Astrocyte (in vitro differentiated cells and primary cell): ENCODE measurements around the gene TRAP1. TPM values are rescaled to one million over a fixed set of nuclear protein-coding genes. Genes with fewer than 3 reads are reported as not detected.

Experiments
- DNase-seq: peaks from one replicate; pipeline ENCODE4 v3.0.0-alpha.2; 2010; ENCODE audit warnings: low read depth
- FAIRE-seq: peaks from 2 replicates; lab custom pipeline; 2011; peaks lifted over from hg19 to GRCh38; lab: Jason Lieb, UNC
- H2AFZ ChIP-seq: 2 replicates; pipeline ENCODE4 v1.6.0; 2012; ENCODE audit warnings: low read depth, low read length, inconsistent platforms
- H3K27ac ChIP-seq: 2 replicates; pipeline ENCODE4 v1.5.1; 2011; ENCODE audit warnings: low read depth, low read length, inconsistent platforms
- H3K27me3 ChIP-seq: 2 replicates; pipeline ENCODE4 v1.6.0; 2011; ENCODE audit warnings: low read length, inconsistent platforms; ENCODE audit not compliant: insufficient read depth
- H3K36me3 ChIP-seq: 2 replicates; pipeline ENCODE4 v1.5.1; 2011; ENCODE audit warnings: low read length, inconsistent platforms; ENCODE audit not compliant: insufficient read depth
- H3K4me1 ChIP-seq: 2 replicates; pipeline ENCODE4 v1.5.1; 2011; ENCODE audit warnings: low read length, inconsistent platforms; ENCODE audit not compliant: insufficient read depth
- H3K4me2 ChIP-seq: 2 replicates; pipeline ENCODE4 v1.6.0; 2012; ENCODE audit warnings: low read length, inconsistent platforms
- H3K4me3 ChIP-seq: 2 replicates; pipeline ENCODE4 v1.5.1; 2011; ENCODE audit warnings: low read depth, mild to moderate bottlenecking, low read length, inconsistent platforms; ENCODE audit not compliant: insufficient read depth
- H3K79me2 ChIP-seq: 2 replicates; pipeline ENCODE4 v1.6.0; 2012; ENCODE audit warnings: mild to moderate bottlenecking, low read length, inconsistent platforms; ENCODE audit not compliant: insufficient read depth
- H3K9ac ChIP-seq: 2 replicates; pipeline ENCODE4 v1.6.0; 2012; ENCODE audit warnings: mild to moderate bottlenecking, low read length, inconsistent platforms
- H3K9me3 ChIP-seq: 2 replicates; pipeline ENCODE4 v1.5.1; 2012; ENCODE audit warnings: low read depth, mild to moderate bottlenecking, low read length, inconsistent platforms; ENCODE audit not compliant: insufficient read depth
- H4K20me1 ChIP-seq: 2 replicates; pipeline ENCODE4 v1.6.0; 2012; ENCODE audit warnings: low read length, inconsistent platforms; ENCODE audit not compliant: insufficient read depth
- H3K27ac Mint-ChIP-seq: one replicate; pipeline ENCODE4 v1.8.0; 2021; ENCODE audit warnings: mild to moderate bottlenecking, mixed read lengths; ENCODE audit not compliant: unreplicated experiment
- H3K27me3 Mint-ChIP-seq: one replicate; pipeline ENCODE4 v1.8.0; 2021; ENCODE audit warnings: low read depth, mixed read lengths; ENCODE audit not compliant: unreplicated experiment
- H3K36me3 Mint-ChIP-seq: one replicate; pipeline ENCODE4 v1.8.0; 2021; ENCODE audit warnings: low read depth, mixed read lengths; ENCODE audit not compliant: unreplicated experiment
- H3K4me1 Mint-ChIP-seq: one replicate; pipeline ENCODE4 v1.8.0; 2021; ENCODE audit warnings: low read depth, mixed read lengths; ENCODE audit not compliant: unreplicated experiment
- H3K4me3 Mint-ChIP-seq: one replicate; pipeline ENCODE4 v1.8.0; 2021; ENCODE audit warnings: mild to moderate bottlenecking, moderate library complexity, mixed read lengths; ENCODE audit not compliant: unreplicated experiment
- H3K9me3 Mint-ChIP-seq: one replicate; pipeline ENCODE4 v1.8.0; 2021; ENCODE audit warnings: mild to moderate bottlenecking, mixed read lengths; ENCODE audit not compliant: unreplicated experiment
- EZH2 ChIP-seq: IDR thresholded peaks from 2 replicates; pipeline ENCODE4 v1.6.1; 2012; ENCODE audit warnings: mild to moderate bottlenecking, low read length, inconsistent platforms; ENCODE audit not compliant: insufficient read depth
- total RNA-seq: library from RNA; stranded (reverse); gene quantifications from 2 replicates; pipeline ENCODE4 v1.2.1, GENCODE V29; 2021
- TF ChIP-seq, protein P1 (sequence below): IDR thresholded peaks from 2 replicates; pipeline ENCODE4 v1.5.1; 2011; ENCODE audit warnings: low read depth, mild to moderate bottlenecking, inconsistent platforms, low read length, moderate library complexity; ENCODE audit not compliant: insufficient read depth

TRAP1 gene
- total RNA-seq, 1 donor from 2014 or later: 63.3 TPM

DNA sequence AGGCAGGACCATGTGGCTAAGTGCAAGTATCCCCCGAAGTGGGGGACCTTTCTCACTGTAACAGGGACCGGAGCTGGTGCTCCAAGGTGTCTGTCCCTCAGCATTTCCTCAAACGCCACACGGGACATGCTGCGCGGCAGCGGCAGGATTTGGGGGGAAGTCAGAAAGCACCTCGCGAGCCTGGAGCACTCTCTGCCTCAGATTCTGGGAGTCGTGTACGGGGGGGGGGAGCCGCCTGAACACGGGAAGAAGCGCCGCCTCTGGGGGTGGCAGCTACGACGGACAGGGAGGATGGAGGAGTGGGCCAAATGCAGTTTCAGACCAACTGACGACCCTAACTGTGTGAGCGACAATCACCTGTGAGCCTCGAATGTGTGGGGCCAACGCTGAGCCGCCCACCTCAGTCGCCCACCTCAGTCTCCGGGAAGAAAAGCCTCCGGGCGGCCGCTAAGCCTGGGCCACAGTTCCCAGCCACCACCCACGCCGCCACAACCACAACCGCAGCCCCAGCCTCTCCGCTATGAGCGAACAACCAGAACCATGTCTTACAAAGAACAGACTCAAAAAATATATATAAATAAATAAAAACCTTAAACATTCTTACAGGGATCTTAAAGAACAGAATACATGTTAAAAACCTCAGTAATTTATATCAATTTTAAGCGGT is 8.8 kb upstream of the TRAP1 start:
- Histone ChIP-seq H3K9ac (no peak overlapping the region), H3K4me1 (no peaks in the 10 kb centered on the region), H3K4me3 (no peak overlapping the region), H2AFZ (no peak overlapping the region), H3K36me3 (peaks cover 4% of the 10 kb centered on the region), H3K27ac (no peak overlapping the region), H3K4me2 (no peak overlapping the region), H3K9me3 (no peaks in the 10 kb centered on the region), H3K27me3 (no peaks in the 10 kb centered on the region), H4K20me1 (peaks cover 28% of the 10 kb centered on the region), H3K79me2 (no peaks in the 10 kb centered on the region)
- no peak overlapping the region for H3K27ac Mint-ChIP-seq
- no peaks in the 10 kb centered on the region for H3K4me1 Mint-ChIP-seq
- TF ChIP-seq, protein P1, sequence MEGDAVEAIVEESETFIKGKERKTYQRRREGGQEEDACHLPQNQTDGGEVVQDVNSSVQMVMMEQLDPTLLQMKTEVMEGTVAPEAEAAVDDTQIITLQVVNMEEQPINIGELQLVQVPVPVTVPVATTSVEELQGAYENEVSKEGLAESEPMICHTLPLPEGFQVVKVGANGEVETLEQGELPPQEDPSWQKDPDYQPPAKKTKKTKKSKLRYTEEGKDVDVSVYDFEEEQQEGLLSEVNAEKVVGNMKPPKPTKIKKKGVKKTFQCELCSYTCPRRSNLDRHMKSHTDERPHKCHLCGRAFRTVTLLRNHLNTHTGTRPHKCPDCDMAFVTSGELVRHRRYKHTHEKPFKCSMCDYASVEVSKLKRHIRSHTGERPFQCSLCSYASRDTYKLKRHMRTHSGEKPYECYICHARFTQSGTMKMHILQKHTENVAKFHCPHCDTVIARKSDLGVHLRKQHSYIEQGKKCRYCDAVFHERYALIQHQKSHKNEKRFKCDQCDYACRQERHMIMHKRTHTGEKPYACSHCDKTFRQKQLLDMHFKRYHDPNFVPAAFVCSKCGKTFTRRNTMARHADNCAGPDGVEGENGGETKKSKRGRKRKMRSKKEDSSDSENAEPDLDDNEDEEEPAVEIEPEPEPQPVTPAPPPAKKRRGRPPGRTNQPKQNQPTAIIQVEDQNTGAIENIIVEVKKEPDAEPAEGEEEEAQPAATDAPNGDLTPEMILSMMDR: no peak
- TF ChIP-seq EZH2: no peak
- no peaks in the 10 kb centered on the region for H3K27me3 Mint-ChIP-seq
- DNase-seq (no peak), FAIRE-seq (no peak)
- no peaks in the 10 kb centered on the region for H3K9me3 Mint-ChIP-seq
- peaks cover 8% of the 10 kb centered on the region for H3K36me3 Mint-ChIP-seq
- no peak overlapping the region for H3K4me3 Mint-ChIP-seq

DNA sequence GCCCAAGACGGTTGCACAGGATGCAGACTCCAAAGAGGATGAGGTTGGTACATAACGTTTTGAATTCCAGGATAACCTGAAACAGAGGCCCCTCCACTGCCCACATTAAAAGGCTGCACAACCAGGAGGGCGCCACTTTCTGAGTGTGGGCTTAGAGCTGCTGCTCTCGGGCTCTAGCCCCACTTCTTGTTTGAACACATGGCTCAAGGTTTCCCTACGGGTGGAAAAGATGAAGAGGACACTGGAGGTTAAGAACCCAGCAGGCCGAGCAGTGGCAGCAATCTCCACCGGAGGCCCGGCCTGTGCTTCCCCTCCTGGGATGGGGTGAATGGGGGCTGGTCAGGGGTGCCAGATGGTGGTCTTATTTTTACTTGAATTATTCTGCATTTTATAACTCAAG is 8.0 kb upstream of the TRAP1 start:
- Histone ChIP-seq H3K27ac (no peak overlapping the region), H3K4me1 (no peaks in the 10 kb centered on the region), H2AFZ (no peak overlapping the region), H3K79me2 (no peaks in the 10 kb centered on the region), H3K27me3 (no peaks in the 10 kb centered on the region), H4K20me1 (peaks cover 20% of the 10 kb centered on the region), H3K4me3 (no peak overlapping the region), H3K9ac (no peak overlapping the region), H3K9me3 (no peaks in the 10 kb centered on the region), H3K4me2 (no peak overlapping the region), H3K36me3 (peaks cover 4% of the 10 kb centered on the region)
- no peaks in the 10 kb centered on the region for H3K9me3 Mint-ChIP-seq
- TF ChIP-seq, protein P1: no peak
- no peak for TF ChIP-seq EZH2
- H3K27me3 Mint-ChIP-seq: no peaks in the 10 kb centered on the region
- DNase-seq (no peak), FAIRE-seq (no peak)
- H3K36me3 Mint-ChIP-seq: peaks cover 3% of the 10 kb centered on the region
- H3K4me3 Mint-ChIP-seq: no peak overlapping the region
- H3K4me1 Mint-ChIP-seq: no peaks in the 10 kb centered on the region
- H3K27ac Mint-ChIP-seq: no peak overlapping the region

DNA sequence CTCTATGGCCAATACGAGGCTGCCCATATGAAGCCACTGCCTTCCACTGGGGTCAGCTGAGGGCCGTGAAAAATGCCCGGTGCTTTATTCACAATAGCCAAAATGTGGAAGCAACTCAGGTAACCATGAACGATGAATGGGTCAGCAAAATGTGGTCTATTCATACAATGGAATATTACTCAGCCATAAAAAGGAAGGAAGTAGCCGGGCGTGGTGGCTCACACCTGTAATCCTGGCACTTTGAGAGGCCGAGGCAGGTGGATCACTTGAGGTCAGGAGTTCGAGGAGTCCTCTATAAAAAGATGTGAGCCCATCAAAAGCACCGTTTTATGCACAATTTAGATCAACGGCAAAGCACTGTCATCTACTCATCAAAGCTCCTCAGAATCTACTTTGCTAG is 5.2 kb upstream of the TRAP1 start:
- DNase-seq (no peak), FAIRE-seq (no peak)
- no peaks in the 10 kb centered on the region for H3K9me3 Mint-ChIP-seq
- no peak overlapping the region for H3K9ac ChIP-seq
- no peak overlapping the region for H3K4me3 ChIP-seq
- H3K4me2 ChIP-seq: no peak overlapping the region
- no peaks in the 10 kb centered on the region for H3K9me3 ChIP-seq
- H3K36me3 Mint-ChIP-seq: no peaks in the 10 kb centered on the region
- H3K27ac Mint-ChIP-seq: no peak overlapping the region
- H3K4me1 ChIP-seq: peaks cover 6% of the 10 kb centered on the region
- H3K27me3 ChIP-seq: no peaks in the 10 kb centered on the region
- H3K27ac ChIP-seq: no peak overlapping the region
- no peak overlapping the region for H2AFZ ChIP-seq
- peaks cover 4% of the 10 kb centered on the region for H4K20me1 ChIP-seq
- TF ChIP-seq EZH2: no peak
- TF ChIP-seq, protein P1: no peak
- no peaks in the 10 kb centered on the region for H3K79me2 ChIP-seq
- H3K4me1 Mint-ChIP-seq: peaks cover 3% of the 10 kb centered on the region
- H3K4me3 Mint-ChIP-seq: no peak overlapping the region
- peaks cover 4% of the 10 kb centered on the region for H3K36me3 ChIP-seq
- no peaks in the 10 kb centered on the region for H3K27me3 Mint-ChIP-seq
